Measurements from ENCODE around the gene ARHGAP40. TPM values are rescaled to one million over a fixed set of nuclear protein-coding genes. Genes with fewer than 3 reads are reported as not detected.

Gene ARHGAP40
- total and polyA plus RNA-seq, 2 of the 13 experiments (the other 11 are each of a cell fraction or from before 2014, with no cell fraction given): 0.75 to 2.1 TPM

DNA sequence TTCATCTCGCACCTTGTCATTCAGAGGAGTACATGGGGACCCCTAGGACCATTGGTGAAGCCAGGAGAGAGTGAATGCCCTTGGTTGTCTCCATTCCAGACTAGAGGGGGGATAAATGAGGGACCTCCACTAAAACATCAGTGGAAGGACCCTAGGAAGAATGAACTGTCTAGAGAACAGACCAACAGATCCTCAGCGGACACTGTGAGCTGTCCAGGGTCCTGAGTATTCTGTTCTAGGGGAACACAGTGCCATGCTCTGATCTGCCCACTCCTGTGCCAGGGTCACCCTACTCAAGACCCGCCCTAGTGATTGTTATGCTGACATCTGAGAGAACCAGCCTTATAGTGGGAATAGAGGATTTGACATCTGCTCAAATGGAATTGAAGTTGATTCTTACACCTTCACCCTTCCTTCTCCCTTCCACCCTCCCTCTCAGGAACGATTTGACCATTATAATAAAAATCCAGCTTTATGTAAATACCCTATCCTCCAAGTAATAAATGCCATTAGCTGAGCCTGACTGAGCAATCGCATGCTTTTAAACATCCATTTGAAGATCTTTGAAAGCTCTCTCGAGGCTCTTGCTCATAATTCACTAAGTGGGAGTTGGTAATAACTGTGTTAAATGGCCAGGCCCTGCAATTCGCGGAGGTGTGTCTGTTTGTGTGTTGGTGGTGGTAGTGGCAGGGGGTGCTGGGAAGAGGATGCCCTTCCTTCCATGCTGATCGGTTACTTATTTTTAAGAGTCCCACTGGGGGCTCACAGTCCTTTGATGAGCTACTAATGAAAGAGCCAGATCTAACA lies 79.1 kb downstream of the ARHGAP40 start (continued):
- TF ChIP-seq, protein P1, sequence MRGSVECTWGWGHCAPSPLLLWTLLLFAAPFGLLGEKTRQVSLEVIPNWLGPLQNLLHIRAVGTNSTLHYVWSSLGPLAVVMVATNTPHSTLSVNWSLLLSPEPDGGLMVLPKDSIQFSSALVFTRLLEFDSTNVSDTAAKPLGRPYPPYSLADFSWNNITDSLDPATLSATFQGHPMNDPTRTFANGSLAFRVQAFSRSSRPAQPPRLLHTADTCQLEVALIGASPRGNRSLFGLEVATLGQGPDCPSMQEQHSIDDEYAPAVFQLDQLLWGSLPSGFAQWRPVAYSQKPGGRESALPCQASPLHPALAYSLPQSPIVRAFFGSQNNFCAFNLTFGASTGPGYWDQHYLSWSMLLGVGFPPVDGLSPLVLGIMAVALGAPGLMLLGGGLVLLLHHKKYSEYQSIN (CRISPR knock-in tag; IDR thresholded peaks at IDR 0.05; ENCODE audit: borderline replicate concordance): no peak
- TF ChIP-seq ELF3 (CRISPR knock-in tag; IDR thresholded peaks at IDR 0.05): peak; percentile 75
- no peak for TF ChIP-seq ZNF746 (CRISPR knock-in tag; IDR thresholded peaks at IDR 0.05)
- peak; percentile 62; the same call in 1 of the 2 replicates for TF ChIP-seq GATAD1 (CRISPR knock-in tag; IDR thresholded peaks at IDR 0.05)
- no peak for TF ChIP-seq ZKSCAN1 (IDR thresholded peaks at IDR 0.05; ENCODE audit: low read length)
- no peak for TF ChIP-seq ZNF251 (CRISPR knock-in tag; IDR thresholded peaks at IDR 0.05)
- no peak for TF ChIP-seq FLYWCH1 (CRISPR knock-in tag; IDR thresholded peaks at IDR 0.05)
- TF ChIP-seq PRMT3 (CRISPR knock-in tag; IDR thresholded peaks at IDR 0.05; ENCODE audit: borderline replicate concordance, low read depth): 0 out of 2 replicates have a peak, but pooled peaks have one; percentile 43
- no peak for TF ChIP-seq ZNF740 (CRISPR knock-in tag; IDR thresholded peaks at IDR 0.05)
- no peak; the same call in 1 of the 2 replicates for TF ChIP-seq E2F2 (CRISPR knock-in tag; IDR thresholded peaks at IDR 0.05; ENCODE audit: borderline replicate concordance)
- TF ChIP-seq ZNF891 (CRISPR knock-in tag; IDR thresholded peaks at IDR 0.05): no peak
- TF ChIP-seq ZBTB20 (CRISPR knock-in tag; IDR thresholded peaks at IDR 0.05; ENCODE audit: borderline replicate concordance, low read depth): peak; percentile 57; the same call in 1 of the 2 replicates
- peak; percentile 70; the same call in 1 of the 2 replicates for TF ChIP-seq ZNF124 (CRISPR knock-in tag; IDR thresholded peaks at IDR 0.05)
- no peak for TF ChIP-seq REXO4 (CRISPR knock-in tag; IDR thresholded peaks at IDR 0.05; ENCODE audit: borderline replicate concordance)
- TF ChIP-seq, protein P2, sequence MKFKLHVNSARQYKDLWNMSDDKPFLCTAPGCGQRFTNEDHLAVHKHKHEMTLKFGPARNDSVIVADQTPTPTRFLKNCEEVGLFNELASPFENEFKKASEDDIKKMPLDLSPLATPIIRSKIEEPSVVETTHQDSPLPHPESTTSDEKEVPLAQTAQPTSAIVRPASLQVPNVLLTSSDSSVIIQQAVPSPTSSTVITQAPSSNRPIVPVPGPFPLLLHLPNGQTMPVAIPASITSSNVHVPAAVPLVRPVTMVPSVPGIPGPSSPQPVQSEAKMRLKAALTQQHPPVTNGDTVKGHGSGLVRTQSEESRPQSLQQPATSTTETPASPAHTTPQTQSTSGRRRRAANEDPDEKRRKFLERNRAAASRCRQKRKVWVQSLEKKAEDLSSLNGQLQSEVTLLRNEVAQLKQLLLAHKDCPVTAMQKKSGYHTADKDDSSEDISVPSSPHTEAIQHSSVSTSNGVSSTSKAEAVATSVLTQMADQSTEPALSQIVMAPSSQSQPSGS (CRISPR knock-in tag; IDR thresholded peaks at IDR 0.05): no peak
- TF ChIP-seq, protein P3, sequence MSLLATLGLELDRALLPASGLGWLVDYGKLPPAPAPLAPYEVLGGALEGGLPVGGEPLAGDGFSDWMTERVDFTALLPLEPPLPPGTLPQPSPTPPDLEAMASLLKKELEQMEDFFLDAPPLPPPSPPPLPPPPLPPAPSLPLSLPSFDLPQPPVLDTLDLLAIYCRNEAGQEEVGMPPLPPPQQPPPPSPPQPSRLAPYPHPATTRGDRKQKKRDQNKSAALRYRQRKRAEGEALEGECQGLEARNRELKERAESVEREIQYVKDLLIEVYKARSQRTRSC (CRISPR knock-in tag; IDR thresholded peaks at IDR 0.05; ENCODE audit: low read depth): no peak
- TF ChIP-seq, protein P4, sequence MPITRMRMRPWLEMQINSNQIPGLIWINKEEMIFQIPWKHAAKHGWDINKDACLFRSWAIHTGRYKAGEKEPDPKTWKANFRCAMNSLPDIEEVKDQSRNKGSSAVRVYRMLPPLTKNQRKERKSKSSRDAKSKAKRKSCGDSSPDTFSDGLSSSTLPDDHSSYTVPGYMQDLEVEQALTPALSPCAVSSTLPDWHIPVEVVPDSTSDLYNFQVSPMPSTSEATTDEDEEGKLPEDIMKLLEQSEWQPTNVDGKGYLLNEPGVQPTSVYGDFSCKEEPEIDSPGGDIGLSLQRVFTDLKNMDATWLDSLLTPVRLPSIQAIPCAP (CRISPR knock-in tag; IDR thresholded peaks at IDR 0.05; ENCODE audit: low read depth): no peak
- TF ChIP-seq HNRNPL (IDR thresholded peaks at IDR 0.05; ENCODE audit: low read depth, low read length): no peak
- TF ChIP-seq TBP (CRISPR knock-in tag; IDR thresholded peaks at IDR 0.05): no peak
- no peak for TF ChIP-seq TAF1 (CRISPR knock-in tag; IDR thresholded peaks at IDR 0.05)
- TF ChIP-seq EEA1 (CRISPR knock-in tag; IDR thresholded peaks at IDR 0.05; ENCODE audit: borderline replicate concordance): no peak
- no peak for TF ChIP-seq ELF4 (CRISPR knock-in tag; IDR thresholded peaks at IDR 0.05; ENCODE audit: borderline replicate concordance)
- TF ChIP-seq MEIS1 (CRISPR knock-in tag; IDR thresholded peaks at IDR 0.05; ENCODE audit: borderline replicate concordance): no peak
- no peak for TF ChIP-seq ZBTB7B (CRISPR knock-in tag; IDR thresholded peaks at IDR 0.05)
- no peak for TF ChIP-seq ZNF788 (CRISPR knock-in tag; IDR thresholded peaks at IDR 0.05; ENCODE audit: borderline replicate concordance)
